SK-N-SH treated with all-trans-retinoic acid at 6 μM for 48 hours (cell line): Measurements from ENCODE around the gene SLC50A1.

Experiments used
- ARNTL ChIP-seq: fragments of 450-650 bp; formaldehyde crosslinking; IDR thresholded peaks from 2 replicates; pipeline ENCODE4 v1.5.0; 2020; ENCODE audit warnings: low read depth, mild to moderate bottlenecking, moderate library complexity, borderline replicate concordance
- BACH2 ChIP-seq: fragments of 250-450 bp; sonication (Bioruptor Pico); IDR thresholded peaks from 2 replicates; pipeline ENCODE4 v1.9.0; 2021; ENCODE audit warnings: mild to moderate bottlenecking, borderline replicate concordance
- OSR1 ChIP-seq: fragments of 250-450 bp; sonication (Bioruptor Pico); IDR thresholded peaks from 2 replicates; pipeline ENCODE4 v1.8.0; 2022; ENCODE audit warnings: moderate library complexity, mild to moderate bottlenecking, inconsistent platforms
- TCF4 ChIP-seq: fragments of 250-450 bp; sonication (Bioruptor Pico); IDR thresholded peaks from 2 replicates; pipeline ENCODE4 v1.8.0; 2021; ENCODE audit warnings: mild to moderate bottlenecking, moderate library complexity, borderline replicate concordance
- ZC3H10 ChIP-seq: fragments of 250-450 bp; sonication (Bioruptor Pico); IDR thresholded peaks from 2 replicates; pipeline ENCODE4 v1.5.1; 2021; ENCODE audit warnings: mild to moderate bottlenecking, moderate library complexity
- ZNF8 ChIP-seq: fragments of 450-650 bp; formaldehyde crosslinking; IDR thresholded peaks from 2 replicates; pipeline ENCODE4 v1.5.0; 2020; ENCODE audit warnings: mild to moderate bottlenecking, moderate library complexity
- TF ChIP-seq, protein P1 (sequence below): fragments of 250-450 bp; sonication (Bioruptor Pico); IDR thresholded peaks from 2 replicates; pipeline ENCODE4 v1.5.1; 2021; ENCODE audit warnings: mild to moderate bottlenecking, moderate library complexity

GRCh38 chr1:155175281-155175926, 39.8 kb downstream of the SLC50A1 start:
- TF ChIP-seq, protein P1, sequence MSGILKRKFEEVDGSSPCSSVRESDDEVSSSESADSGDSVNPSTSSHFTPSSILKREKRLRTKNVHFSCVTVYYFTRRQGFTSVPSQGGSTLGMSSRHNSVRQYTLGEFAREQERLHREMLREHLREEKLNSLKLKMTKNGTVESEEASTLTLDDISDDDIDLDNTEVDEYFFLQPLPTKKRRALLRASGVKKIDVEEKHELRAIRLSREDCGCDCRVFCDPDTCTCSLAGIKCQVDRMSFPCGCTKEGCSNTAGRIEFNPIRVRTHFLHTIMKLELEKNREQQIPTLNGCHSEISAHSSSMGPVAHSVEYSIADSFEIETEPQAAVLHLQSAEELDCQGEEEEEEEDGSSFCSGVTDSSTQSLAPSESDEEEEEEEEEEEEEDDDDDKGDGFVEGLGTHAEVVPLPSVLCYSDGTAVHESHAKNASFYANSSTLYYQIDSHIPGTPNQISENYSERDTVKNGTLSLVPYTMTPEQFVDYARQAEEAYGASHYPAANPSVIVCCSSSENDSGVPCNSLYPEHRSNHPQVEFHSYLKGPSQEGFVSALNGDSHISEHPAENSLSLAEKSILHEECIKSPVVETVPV (CRISPR knock-in tag): no peak
- no peak for TF ChIP-seq ARNTL
- TF ChIP-seq TCF4 (CRISPR knock-in tag): no peak
- TF ChIP-seq OSR1 (CRISPR knock-in tag): no peak
- no peak for TF ChIP-seq ZNF8 (CRISPR knock-in tag)
- TF ChIP-seq ZC3H10 (CRISPR knock-in tag): no peak
- TF ChIP-seq BACH2: no peak
